ENCODE measurements around the gene PFKM.

PFKM gene

GRCh38 chr12:48192861-48193260 is 73.7 kb downstream of the PFKM start:
- no peak for DNase-seq (ENCODE audit: low read depth)
- no peak for TF ChIP-seq CTCF (IDR thresholded peaks at IDR 0.05; ENCODE audit: control insufficient read depth, insufficient read depth, low read depth, low read length, missing control alignments)
- no peak overlapping the region for H3K4me3 ChIP-seq (ENCODE audit: control insufficient read depth, low read depth, low read length)

GRCh38 chr12:48193623-48194022 is 74.5 kb downstream of the PFKM start:
- H3K4me3 ChIP-seq (ENCODE audit: control insufficient read depth, low read depth, low read length), result no peak overlapping the region
- TF ChIP-seq CTCF (IDR thresholded peaks at IDR 0.05; ENCODE audit: control insufficient read depth, insufficient read depth, low read depth, low read length, missing control alignments), result no peak
- DNase-seq (ENCODE audit: low read depth), result no peak

- no peak overlapping the region for H3K4me3 ChIP-seq (ENCODE audit: control insufficient read depth, low read depth, low read length)
- no peak for DNase-seq (ENCODE audit: low read depth)
- TF ChIP-seq CTCF (IDR thresholded peaks at IDR 0.05; ENCODE audit: control insufficient read depth, insufficient read depth, low read depth, low read length, missing control alignments), result no peak
Observed at GRCh38 chr12:48194799-48195201, 75.6 kb downstream of the PFKM start.
